ENCODE results near the gene TLL1.

DNA sequence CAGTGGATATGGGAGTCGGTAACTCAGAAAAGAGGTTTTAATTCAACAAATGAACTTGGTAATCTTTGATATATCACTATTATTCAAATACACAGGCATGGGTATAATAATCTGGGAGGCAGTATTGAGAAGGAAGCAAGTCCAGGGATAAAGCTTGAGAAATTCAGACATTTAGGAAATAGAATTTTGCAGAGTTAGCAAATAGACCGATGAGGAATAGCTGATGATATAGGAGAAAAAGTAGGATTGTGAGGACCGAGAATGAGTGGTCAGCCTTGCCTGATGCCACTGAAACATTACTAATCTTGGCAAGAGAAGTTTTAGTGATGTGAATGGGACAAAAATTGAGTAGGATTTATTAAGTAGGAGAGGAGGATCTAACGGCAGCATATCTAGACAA is 71.9 kb downstream of the TLL1 start:
- TF ChIP-seq RAD21 (conservative IDR thresholded peaks at IDR 0.05 in 1 of 2, IDR thresholded peaks at IDR 0.05 in 1 of 2): no peak
- TF ChIP-seq, protein P1, sequence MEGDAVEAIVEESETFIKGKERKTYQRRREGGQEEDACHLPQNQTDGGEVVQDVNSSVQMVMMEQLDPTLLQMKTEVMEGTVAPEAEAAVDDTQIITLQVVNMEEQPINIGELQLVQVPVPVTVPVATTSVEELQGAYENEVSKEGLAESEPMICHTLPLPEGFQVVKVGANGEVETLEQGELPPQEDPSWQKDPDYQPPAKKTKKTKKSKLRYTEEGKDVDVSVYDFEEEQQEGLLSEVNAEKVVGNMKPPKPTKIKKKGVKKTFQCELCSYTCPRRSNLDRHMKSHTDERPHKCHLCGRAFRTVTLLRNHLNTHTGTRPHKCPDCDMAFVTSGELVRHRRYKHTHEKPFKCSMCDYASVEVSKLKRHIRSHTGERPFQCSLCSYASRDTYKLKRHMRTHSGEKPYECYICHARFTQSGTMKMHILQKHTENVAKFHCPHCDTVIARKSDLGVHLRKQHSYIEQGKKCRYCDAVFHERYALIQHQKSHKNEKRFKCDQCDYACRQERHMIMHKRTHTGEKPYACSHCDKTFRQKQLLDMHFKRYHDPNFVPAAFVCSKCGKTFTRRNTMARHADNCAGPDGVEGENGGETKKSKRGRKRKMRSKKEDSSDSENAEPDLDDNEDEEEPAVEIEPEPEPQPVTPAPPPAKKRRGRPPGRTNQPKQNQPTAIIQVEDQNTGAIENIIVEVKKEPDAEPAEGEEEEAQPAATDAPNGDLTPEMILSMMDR (IDR thresholded peaks at IDR 0.05): no peak
- TF ChIP-seq, protein P2, sequence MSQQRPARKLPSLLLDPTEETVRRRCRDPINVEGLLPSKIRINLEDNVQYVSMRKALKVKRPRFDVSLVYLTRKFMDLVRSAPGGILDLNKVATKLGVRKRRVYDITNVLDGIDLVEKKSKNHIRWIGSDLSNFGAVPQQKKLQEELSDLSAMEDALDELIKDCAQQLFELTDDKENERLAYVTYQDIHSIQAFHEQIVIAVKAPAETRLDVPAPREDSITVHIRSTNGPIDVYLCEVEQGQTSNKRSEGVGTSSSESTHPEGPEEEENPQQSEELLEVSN (IDR thresholded peaks at IDR 0.05; ENCODE audit: borderline replicate concordance, low read depth): no peak
- TF ChIP-seq, protein P3, sequence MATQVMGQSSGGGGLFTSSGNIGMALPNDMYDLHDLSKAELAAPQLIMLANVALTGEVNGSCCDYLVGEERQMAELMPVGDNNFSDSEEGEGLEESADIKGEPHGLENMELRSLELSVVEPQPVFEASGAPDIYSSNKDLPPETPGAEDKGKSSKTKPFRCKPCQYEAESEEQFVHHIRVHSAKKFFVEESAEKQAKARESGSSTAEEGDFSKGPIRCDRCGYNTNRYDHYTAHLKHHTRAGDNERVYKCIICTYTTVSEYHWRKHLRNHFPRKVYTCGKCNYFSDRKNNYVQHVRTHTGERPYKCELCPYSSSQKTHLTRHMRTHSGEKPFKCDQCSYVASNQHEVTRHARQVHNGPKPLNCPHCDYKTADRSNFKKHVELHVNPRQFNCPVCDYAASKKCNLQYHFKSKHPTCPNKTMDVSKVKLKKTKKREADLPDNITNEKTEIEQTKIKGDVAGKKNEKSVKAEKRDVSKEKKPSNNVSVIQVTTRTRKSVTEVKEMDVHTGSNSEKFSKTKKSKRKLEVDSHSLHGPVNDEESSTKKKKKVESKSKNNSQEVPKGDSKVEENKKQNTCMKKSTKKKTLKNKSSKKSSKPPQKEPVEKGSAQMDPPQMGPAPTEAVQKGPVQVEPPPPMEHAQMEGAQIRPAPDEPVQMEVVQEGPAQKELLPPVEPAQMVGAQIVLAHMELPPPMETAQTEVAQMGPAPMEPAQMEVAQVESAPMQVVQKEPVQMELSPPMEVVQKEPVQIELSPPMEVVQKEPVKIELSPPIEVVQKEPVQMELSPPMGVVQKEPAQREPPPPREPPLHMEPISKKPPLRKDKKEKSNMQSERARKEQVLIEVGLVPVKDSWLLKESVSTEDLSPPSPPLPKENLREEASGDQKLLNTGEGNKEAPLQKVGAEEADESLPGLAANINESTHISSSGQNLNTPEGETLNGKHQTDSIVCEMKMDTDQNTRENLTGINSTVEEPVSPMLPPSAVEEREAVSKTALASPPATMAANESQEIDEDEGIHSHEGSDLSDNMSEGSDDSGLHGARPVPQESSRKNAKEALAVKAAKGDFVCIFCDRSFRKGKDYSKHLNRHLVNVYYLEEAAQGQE (IDR thresholded peaks at IDR 0.05): no peak
- no peak for TF ChIP-seq NPAS2 (CRISPR knock-in tag; IDR thresholded peaks at IDR 0.05; ENCODE audit: borderline replicate concordance)
- TF ChIP-seq, protein P4, sequence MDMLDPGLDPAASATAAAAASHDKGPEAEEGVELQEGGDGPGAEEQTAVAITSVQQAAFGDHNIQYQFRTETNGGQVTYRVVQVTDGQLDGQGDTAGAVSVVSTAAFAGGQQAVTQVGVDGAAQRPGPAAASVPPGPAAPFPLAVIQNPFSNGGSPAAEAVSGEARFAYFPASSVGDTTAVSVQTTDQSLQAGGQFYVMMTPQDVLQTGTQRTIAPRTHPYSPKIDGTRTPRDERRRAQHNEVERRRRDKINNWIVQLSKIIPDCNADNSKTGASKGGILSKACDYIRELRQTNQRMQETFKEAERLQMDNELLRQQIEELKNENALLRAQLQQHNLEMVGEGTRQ (IDR thresholded peaks at IDR 0.05): no peak
- no peak for TF ChIP-seq ZFP36 (IDR thresholded peaks at IDR 0.05; ENCODE audit: borderline replicate concordance, partially characterized antibody)
- TF ChIP-seq POLR2A (IDR thresholded peaks at IDR 0.05; ENCODE audit: low read length): no peak
- TF ChIP-seq MYC (IDR thresholded peaks at IDR 0.05; ENCODE audit: borderline replicate concordance, low read length): no peak
- TF ChIP-seq KDM1A (IDR thresholded peaks at IDR 0.05; ENCODE audit: low read depth): no peak

Measured in A549 (cell line).